WTC11 (cell line): ENCODE measurements around the gene SNRNP25. TPM values are rescaled to one million over a fixed set of nuclear protein-coding genes. Genes with fewer than 3 reads are reported as not detected.

ENCODE experiments used
- ATAC-seq: fragments of 200-7000 bp; cut with Tn5 transposase; 2 replicates; pipeline ENCODE4 v1.10.0; 2021; ENCODE audit warnings: mild to moderate bottlenecking, moderate library complexity
- CTCF ChIA-PET: fragments of 300-600 bp; sonication (Branson Sonifier 250); formaldehyde crosslinking; loops from one replicate; lab custom pipeline; 2021; ENCODE audit warnings: antibody characterized with exemption; lab: Charles Lee
- POLR2A ChIA-PET: fragments of 350-600 bp; sonication (Branson Sonifier 250); formaldehyde crosslinking; loops from one replicate; lab custom pipeline; 2021; ENCODE audit warnings: antibody characterized with exemption; lab: Charles Lee
- DNase-seq: peaks from one replicate; pipeline ENCODE4 v3.0.0; 2021; ENCODE audit warnings: low spot score
- H3K27ac Mint-ChIP-seq: 2 replicates; pipeline ENCODE4 v1.8.0; 2021; ENCODE audit warnings: mixed read lengths
- H3K27me3 Mint-ChIP-seq: 2 replicates; pipeline ENCODE4 v1.8.0; 2021; ENCODE audit warnings: low read depth, mild to moderate bottlenecking, moderate library complexity, mixed read lengths
- H3K36me3 Mint-ChIP-seq: 2 replicates; pipeline ENCODE4 v1.8.0; 2021; ENCODE audit warnings: mixed read lengths
- H3K4me1 Mint-ChIP-seq: 2 replicates; pipeline ENCODE4 v1.8.0; 2022; ENCODE audit warnings: mixed read lengths
- H3K4me3 Mint-ChIP-seq: 2 replicates; pipeline ENCODE4 v1.8.0; 2021; ENCODE audit warnings: mild to moderate bottlenecking, moderate library complexity, mixed read lengths
- H3K9me3 Mint-ChIP-seq: 2 replicates; pipeline ENCODE4 v1.8.0; 2021; ENCODE audit warnings: mixed read lengths
- ATF1 ChIP-seq: sonication (generic); formaldehyde crosslinking; IDR thresholded peaks from 2 replicates; pipeline ENCODE4 v1.8.1; 2023; ENCODE audit warnings: mild to moderate bottlenecking, moderate library complexity, missing genetic modification reagents
- CREB1 ChIP-seq: sonication (generic); formaldehyde crosslinking; IDR thresholded peaks from 2 replicates; pipeline ENCODE4 v1.8.0; 2023; ENCODE audit warnings: mild to moderate bottlenecking, missing genetic modification reagents
- EMX1 ChIP-seq: fragments of 250-450 bp; sonication (Bioruptor Pico); IDR thresholded peaks from 2 replicates; pipeline ENCODE4 v1.8.0; 2021; ENCODE audit warnings: mild to moderate bottlenecking
- FOXP1 ChIP-seq: sonication (generic); formaldehyde crosslinking; IDR thresholded peaks from 2 replicates; pipeline ENCODE4 v1.8.0; 2022; ENCODE audit warnings: missing genetic modification reagents, mild to moderate bottlenecking, moderate library complexity, borderline replicate concordance
- GABPB1 ChIP-seq: sonication (generic); formaldehyde crosslinking; IDR thresholded peaks from 2 replicates; pipeline ENCODE4 v1.8.1; 2023; ENCODE audit warnings: mild to moderate bottlenecking, missing genetic modification reagents
- MLX ChIP-seq: sonication (generic); formaldehyde crosslinking; IDR thresholded peaks from 2 replicates; pipeline ENCODE4 v1.8.1; 2023; ENCODE audit warnings: mild to moderate bottlenecking, missing genetic modification reagents, moderate library complexity
- MYBL2 ChIP-seq: sonication (generic); formaldehyde crosslinking; IDR thresholded peaks from 2 replicates; pipeline ENCODE4 v1.8.1; 2023; ENCODE audit warnings: mild to moderate bottlenecking, moderate library complexity, missing genetic modification reagents
- NFE2L1 ChIP-seq: sonication (generic); formaldehyde crosslinking; IDR thresholded peaks from 2 replicates; pipeline ENCODE4 v1.8.1; 2023; ENCODE audit warnings: missing genetic modification reagents
- RORB ChIP-seq: fragments of 250-450 bp; sonication (Bioruptor Pico); IDR thresholded peaks from 2 replicates; pipeline ENCODE4 v1.9.0; 2021; ENCODE audit warnings: mild to moderate bottlenecking
- SP1 ChIP-seq: sonication (generic); formaldehyde crosslinking; conservative IDR thresholded peaks from 2 replicates; pipeline ENCODE4 v1.8.1; 2022; ENCODE audit warnings: missing genetic modification reagents
- STAT6 ChIP-seq: sonication (generic); formaldehyde crosslinking; conservative IDR thresholded peaks from 2 replicates; pipeline ENCODE4 v1.8.1; 2023; ENCODE audit warnings: mild to moderate bottlenecking, low read depth, missing genetic modification reagents, moderate library complexity
- TCF7 ChIP-seq: sonication (generic); formaldehyde crosslinking; IDR thresholded peaks from 2 replicates; pipeline ENCODE4 v1.8.0; 2022; ENCODE audit warnings: mild to moderate bottlenecking, low read depth, missing genetic modification reagents, moderate library complexity
- TEAD1 ChIP-seq: sonication (generic); formaldehyde crosslinking; IDR thresholded peaks from 2 replicates; pipeline ENCODE4 v1.8.0; 2022; ENCODE audit warnings: mild to moderate bottlenecking, missing genetic modification reagents
- ZBTB43 ChIP-seq: sonication (generic); formaldehyde crosslinking; IDR thresholded peaks from 2 replicates; pipeline ENCODE4 v1.8.1; 2023; ENCODE audit warnings: mild to moderate bottlenecking, missing genetic modification reagents
- ZNF416 ChIP-seq: fragments of 250-450 bp; sonication (Bioruptor Pico); IDR thresholded peaks from 2 replicates; pipeline ENCODE4 v1.9.0; 2021; ENCODE audit warnings: mild to moderate bottlenecking, inconsistent platforms
- total RNA-seq: library from RNA; stranded (reverse); gene quantifications from 3 replicates; pipeline ENCODE4 v1.2.3, GENCODE V29; 2021
- TF ChIP-seq, protein P1 (sequence below): sonication (generic); formaldehyde crosslinking; IDR thresholded peaks from 2 replicates; pipeline ENCODE4 v1.8.1; 2022; ENCODE audit warnings: missing genetic modification reagents, borderline replicate concordance
- TF ChIP-seq, protein P2 (sequence below): sonication (generic); formaldehyde crosslinking; IDR thresholded peaks from 2 replicates; pipeline ENCODE4 v1.8.0; 2022; ENCODE audit warnings: mild to moderate bottlenecking, missing genetic modification reagents
- TF ChIP-seq, protein P3 (sequence below): fragments of 250-450 bp; sonication (Bioruptor Pico); IDR thresholded peaks from 2 replicates; pipeline ENCODE4 v2.1.2; 2022; ENCODE audit warnings: mild to moderate bottlenecking, moderate library complexity
- TF ChIP-seq, protein P4 (sequence below): fragments of 250-450 bp; sonication (Bioruptor Pico); IDR thresholded peaks from 2 replicates; pipeline ENCODE4 v1.8.0; 2021; ENCODE audit warnings: mild to moderate bottlenecking
- TF ChIP-seq, protein P5 (sequence below): sonication (generic); formaldehyde crosslinking; IDR thresholded peaks from 2 replicates; pipeline ENCODE4 v1.8.0; 2022; ENCODE audit warnings: mild to moderate bottlenecking, missing genetic modification reagents
- TF ChIP-seq, protein P6 (sequence below): sonication (generic); formaldehyde crosslinking; IDR thresholded peaks from 2 replicates; pipeline ENCODE4 v1.8.0; 2022; ENCODE audit warnings: mild to moderate bottlenecking, missing genetic modification reagents

Gene SNRNP25
- total RNA-seq, 1 experiment from 2014 or later, result 55.9 TPM

DNA sequence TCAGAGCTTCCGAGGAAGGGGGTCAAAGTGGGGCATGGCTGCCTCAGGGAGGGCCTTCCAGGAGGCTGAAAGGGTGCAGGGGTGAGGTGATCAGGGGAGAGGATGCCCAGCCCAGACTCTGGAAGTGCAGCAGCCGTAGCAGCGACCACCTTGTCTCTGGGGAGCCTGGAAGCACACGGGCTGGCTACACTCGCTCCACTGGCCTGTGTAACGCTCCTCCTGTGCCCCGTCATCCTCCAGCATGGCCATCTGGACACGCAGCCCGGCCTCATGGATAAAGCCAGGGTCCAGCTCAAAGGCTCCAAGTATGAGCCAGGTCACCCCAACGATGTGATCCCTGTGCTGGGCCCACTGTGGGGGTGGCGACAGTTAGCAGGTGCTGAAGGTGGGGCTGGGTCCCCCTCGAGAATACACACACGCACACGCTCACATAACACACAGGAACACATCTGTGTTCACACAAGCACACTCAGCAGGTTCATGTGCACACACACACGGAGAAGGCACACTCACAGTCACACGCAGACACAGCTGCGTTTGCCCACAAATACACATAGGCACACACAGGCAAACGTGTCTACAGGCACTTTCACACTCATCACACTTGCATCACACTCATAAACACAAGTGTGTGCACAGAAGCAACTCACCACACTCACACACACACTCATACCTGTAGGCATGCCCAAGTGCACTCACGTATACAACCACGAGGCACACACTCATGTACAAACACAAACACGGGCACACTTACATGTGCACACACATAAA lies 19.6 kb upstream of the SNRNP25 start:
- DNase-seq, result no peak
- H3K9me3 Mint-ChIP-seq, result no peaks in the 10 kb centered on the region
- H3K27me3 Mint-ChIP-seq, result no peaks in the 10 kb centered on the region

DNA sequence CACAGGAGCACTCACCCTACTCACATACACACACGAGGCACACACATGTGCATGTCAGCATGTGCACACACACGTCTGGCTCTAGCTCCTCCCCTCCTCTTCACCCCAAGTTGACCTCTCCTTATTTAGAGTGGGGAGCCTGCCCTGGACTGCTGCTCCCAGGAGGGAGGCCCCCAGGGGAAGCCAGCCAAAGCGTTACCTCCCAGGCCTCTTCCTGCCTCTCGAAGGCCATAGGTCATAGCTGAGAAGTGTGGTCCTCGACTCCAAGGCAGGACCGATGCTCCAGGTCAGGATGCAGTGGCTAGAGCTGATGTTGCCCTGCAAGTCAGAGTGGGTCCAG lies 19.0 kb upstream of the SNRNP25 start:
- no peak for DNase-seq
- Mint-ChIP-seq H3K27me3 (no peaks in the 10 kb centered on the region), H3K27ac (no peak overlapping the region), H3K4me3 (no peak overlapping the region), H3K9me3 (no peaks in the 10 kb centered on the region), H3K36me3 (peaks cover 11% of the 10 kb centered on the region), H3K4me1 (no peaks in the 10 kb centered on the region; the same call in 1 of the 2 replicates)
- no peak for ATAC-seq
- ChIA-PET CTCF (no interaction called here), POLR2A (no interaction called here)
- TF ChIP-seq ZNF416 (CRISPR knock-in tag), result no peak
- TF ChIP-seq, protein P1, sequence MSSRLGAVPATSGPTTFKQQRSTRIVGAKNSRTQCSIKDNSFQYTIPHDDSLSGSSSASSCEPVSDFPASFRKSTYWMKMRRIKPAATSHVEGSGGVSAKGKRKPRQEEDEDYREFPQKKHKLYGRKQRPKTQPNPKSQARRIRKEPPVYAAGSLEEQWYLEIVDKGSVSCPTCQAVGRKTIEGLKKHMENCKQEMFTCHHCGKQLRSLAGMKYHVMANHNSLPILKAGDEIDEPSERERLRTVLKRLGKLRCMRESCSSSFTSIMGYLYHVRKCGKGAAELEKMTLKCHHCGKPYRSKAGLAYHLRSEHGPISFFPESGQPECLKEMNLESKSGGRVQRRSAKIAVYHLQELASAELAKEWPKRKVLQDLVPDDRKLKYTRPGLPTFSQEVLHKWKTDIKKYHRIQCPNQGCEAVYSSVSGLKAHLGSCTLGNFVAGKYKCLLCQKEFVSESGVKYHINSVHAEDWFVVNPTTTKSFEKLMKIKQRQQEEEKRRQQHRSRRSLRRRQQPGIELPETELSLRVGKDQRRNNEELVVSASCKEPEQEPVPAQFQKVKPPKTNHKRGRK (CRISPR knock-in tag), result no peak
- TF ChIP-seq, protein P2, sequence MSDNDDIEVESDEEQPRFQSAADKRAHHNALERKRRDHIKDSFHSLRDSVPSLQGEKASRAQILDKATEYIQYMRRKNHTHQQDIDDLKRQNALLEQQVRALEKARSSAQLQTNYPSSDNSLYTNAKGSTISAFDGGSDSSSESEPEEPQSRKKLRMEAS (CRISPR knock-in tag), result no peak
- TF ChIP-seq CREB1 (CRISPR knock-in tag), result no peak
- no peak for TF ChIP-seq SP1
- no peak for TF ChIP-seq ZBTB43
- TF ChIP-seq TEAD1 (CRISPR knock-in tag), result no peak
- TF ChIP-seq RORB (CRISPR knock-in tag), result no peak
- TF ChIP-seq TCF7 (CRISPR knock-in tag), result no peak
- TF ChIP-seq, protein P3, sequence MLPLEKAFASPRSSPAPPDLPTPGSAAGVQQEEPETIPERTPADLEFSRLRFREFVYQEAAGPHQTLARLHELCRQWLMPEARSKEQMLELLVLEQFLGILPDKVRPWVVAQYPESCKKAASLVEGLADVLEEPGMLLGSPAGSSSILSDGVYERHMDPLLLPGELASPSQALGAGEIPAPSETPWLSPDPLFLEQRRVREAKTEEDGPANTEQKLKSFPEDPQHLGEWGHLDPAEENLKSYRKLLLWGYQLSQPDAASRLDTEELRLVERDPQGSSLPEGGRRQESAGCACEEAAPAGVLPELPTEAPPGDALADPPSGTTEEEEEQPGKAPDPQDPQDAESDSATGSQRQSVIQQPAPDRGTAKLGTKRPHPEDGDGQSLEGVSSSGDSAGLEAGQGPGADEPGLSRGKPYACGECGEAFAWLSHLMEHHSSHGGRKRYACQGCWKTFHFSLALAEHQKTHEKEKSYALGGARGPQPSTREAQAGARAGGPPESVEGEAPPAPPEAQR, result no peak
- no peak for TF ChIP-seq MLX (CRISPR knock-in tag)
- no peak for TF ChIP-seq NFE2L1 (CRISPR knock-in tag)
- TF ChIP-seq ATF1, result no peak
- TF ChIP-seq FOXP1, result no peak
- no peak for TF ChIP-seq MYBL2 (CRISPR knock-in tag)
- TF ChIP-seq, protein P4, sequence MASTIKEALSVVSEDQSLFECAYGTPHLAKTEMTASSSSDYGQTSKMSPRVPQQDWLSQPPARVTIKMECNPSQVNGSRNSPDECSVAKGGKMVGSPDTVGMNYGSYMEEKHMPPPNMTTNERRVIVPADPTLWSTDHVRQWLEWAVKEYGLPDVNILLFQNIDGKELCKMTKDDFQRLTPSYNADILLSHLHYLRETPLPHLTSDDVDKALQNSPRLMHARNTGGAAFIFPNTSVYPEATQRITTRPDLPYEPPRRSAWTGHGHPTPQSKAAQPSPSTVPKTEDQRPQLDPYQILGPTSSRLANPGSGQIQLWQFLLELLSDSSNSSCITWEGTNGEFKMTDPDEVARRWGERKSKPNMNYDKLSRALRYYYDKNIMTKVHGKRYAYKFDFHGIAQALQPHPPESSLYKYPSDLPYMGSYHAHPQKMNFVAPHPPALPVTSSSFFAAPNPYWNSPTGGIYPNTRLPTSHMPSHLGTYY (CRISPR knock-in tag), result no peak

More for the DNA sequence above, 19.6 kb upstream of the SNRNP25 start:
- TF ChIP-seq, protein P5, sequence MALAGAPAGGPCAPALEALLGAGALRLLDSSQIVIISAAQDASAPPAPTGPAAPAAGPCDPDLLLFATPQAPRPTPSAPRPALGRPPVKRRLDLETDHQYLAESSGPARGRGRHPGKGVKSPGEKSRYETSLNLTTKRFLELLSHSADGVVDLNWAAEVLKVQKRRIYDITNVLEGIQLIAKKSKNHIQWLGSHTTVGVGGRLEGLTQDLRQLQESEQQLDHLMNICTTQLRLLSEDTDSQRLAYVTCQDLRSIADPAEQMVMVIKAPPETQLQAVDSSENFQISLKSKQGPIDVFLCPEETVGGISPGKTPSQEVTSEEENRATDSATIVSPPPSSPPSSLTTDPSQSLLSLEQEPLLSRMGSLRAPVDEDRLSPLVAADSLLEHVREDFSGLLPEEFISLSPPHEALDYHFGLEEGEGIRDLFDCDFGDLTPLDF (CRISPR knock-in tag), result no peak
- TF ChIP-seq, protein P6, sequence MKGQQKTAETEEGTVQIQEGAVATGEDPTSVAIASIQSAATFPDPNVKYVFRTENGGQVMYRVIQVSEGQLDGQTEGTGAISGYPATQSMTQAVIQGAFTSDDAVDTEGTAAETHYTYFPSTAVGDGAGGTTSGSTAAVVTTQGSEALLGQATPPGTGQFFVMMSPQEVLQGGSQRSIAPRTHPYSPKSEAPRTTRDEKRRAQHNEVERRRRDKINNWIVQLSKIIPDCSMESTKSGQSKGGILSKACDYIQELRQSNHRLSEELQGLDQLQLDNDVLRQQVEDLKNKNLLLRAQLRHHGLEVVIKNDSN (CRISPR knock-in tag), result no peak
- TF ChIP-seq STAT6 (CRISPR knock-in tag) (no peak), EMX1 (CRISPR knock-in tag) (no peak), GABPB1 (CRISPR knock-in tag) (no peak), ATF1 (no peak)
- no peak for ATAC-seq
- no peaks in the 10 kb centered on the region; the same call in 1 of the 2 replicates for H3K4me1 Mint-ChIP-seq
- POLR2A ChIA-PET, result no interaction called here
- peak overlapping the region; percentile 3; the same call in 1 of the 2 replicates for H3K27ac Mint-ChIP-seq
- H3K4me3 Mint-ChIP-seq, result no peak overlapping the region
- peaks cover 8% of the 10 kb centered on the region; the same call in 1 of the 2 replicates for H3K36me3 Mint-ChIP-seq
- CTCF ChIA-PET, result no interaction called here
